Nucleus accumbens (tissue), 56 donors: ENCODE results near the gene PCBP2.

ENCODE experiments used
- DNase-seq, 56 donors: peaks; one replicate each; lab custom pipeline; 2025; lab: John Stamatoyannopoulos, UW

The PCBP2 gene

GRCh38 chr12:53505555-53506449, 53.9 kb downstream of the PCBP2 start:
- no peak for DNase-seq

- no peak for DNase-seq
These were observed 54.5 kb downstream of the PCBP2 start for GRCh38 chr12:53506450-53506785.

- DNase-seq: no peak
These were observed 55.1 kb downstream of the PCBP2 start, which contains the start of gene NPFF for GRCh38 chr12:53506881-53507602. NPFF (minus strand) TSS chr12:53507484; CDS start chr12:53507474, 10 bp downstream.

- DNase-seq: no peak
These were observed 55.6 kb downstream of the PCBP2 start for GRCh38 chr12:53507603-53507885.

- peak in 52 of 56 donors; percentile 13 to 91 (median 68) for DNase-seq
These were observed 56.8 kb downstream of the PCBP2 start for GRCh38 chr12:53508534-53509170.

GRCh38 chr12:53510181-53510812, 58.4 kb downstream of the PCBP2 start:
- DNase-seq: no peak

GRCh38 chr12:53513712-53514410, 62.0 kb downstream of the PCBP2 start:
- DNase-seq: no peak

- no peak for DNase-seq
These were observed 62.9 kb downstream of the PCBP2 start for GRCh38 chr12:53514628-53515290.

GRCh38 chr12:53515291-53515680, 63.4 kb downstream of the PCBP2 start:
- DNase-seq: no peak

GRCh38 chr12:53516758-53517455, 65.0 kb downstream of the PCBP2 start:
- DNase-seq: no peak

- no peak for DNase-seq
These were observed 66.5 kb downstream of the PCBP2 start for GRCh38 chr12:53518381-53518780.

GRCh38 chr12:53523131-53523530, 71.2 kb downstream of the PCBP2 start:
- DNase-seq: no peak

GRCh38 chr12:53524476-53524875, 72.6 kb downstream of the PCBP2 start:
- no peak for DNase-seq

GRCh38 chr12:53530061-53530460, 78.2 kb downstream of the PCBP2 start:
- no peak for DNase-seq
